Left ventricle myocardium inferior (tissue), 1 donor: ENCODE measurements around the gene GPR173. TPM values are rescaled to one million over a fixed set of nuclear protein-coding genes. Genes with fewer than 3 reads are reported as not detected.

ENCODE experiments used
- DNase-seq: peaks from one replicate; pipeline ENCODE4 v3.0.0-alpha.2; 2020
- H3K27ac ChIP-seq: fragments of 200-600 bp; replicated peaks from 2 replicates; pipeline ENCODE4 v1.8.0; 2021
- H3K27me3 ChIP-seq: fragments of 200-600 bp; 2 replicates; pipeline ENCODE4 v1.8.0; 2021; ENCODE audit warnings: low read depth
- H3K36me3 ChIP-seq: fragments of 200-600 bp; 2 replicates; pipeline ENCODE4 v1.8.0; 2021
- H3K4me1 ChIP-seq: fragments of 200-600 bp; 2 replicates; pipeline ENCODE4 v1.8.0; 2021
- H3K4me3 ChIP-seq: fragments of 200-600 bp; 2 replicates; pipeline ENCODE4 v1.8.0; 2021; ENCODE audit warnings: mild to moderate bottlenecking, moderate library complexity
- H3K9me3 ChIP-seq: fragments of 200-600 bp; replicated peaks from 2 replicates; pipeline ENCODE4 v1.8.0; 2021
- intact Hi-C: fragments of 100-400 bp; cut with micrococcal nuclease; formaldehyde crosslinking; loops from one replicate; pipeline ENCODE4 v1.11.0; 2022
- total RNA-seq: library from RNA; stranded (reverse); fragmentation: NEBNext Ultra II Directional; extraction: Animal tissue kit (Norgen Biotek cat#: 25700); gene quantifications from one replicate; pipeline ENCODE4 v1.2.1, GENCODE V29; 2021
- TF ChIP-seq, protein P1 (sequence below): fragments of 200-600 bp; IDR thresholded peaks from 2 replicates; pipeline ENCODE4 v1.8.0; 2021; ENCODE audit warnings: antibody characterized with exemption, mild to moderate bottlenecking, borderline replicate concordance
- donor health status: DM: no; HTN: yes; CAD: no; lungs with severe emphysema.

The GPR173 gene
- total RNA-seq, 1 donor from 2014 or later, result 0.25 TPM

DNA sequence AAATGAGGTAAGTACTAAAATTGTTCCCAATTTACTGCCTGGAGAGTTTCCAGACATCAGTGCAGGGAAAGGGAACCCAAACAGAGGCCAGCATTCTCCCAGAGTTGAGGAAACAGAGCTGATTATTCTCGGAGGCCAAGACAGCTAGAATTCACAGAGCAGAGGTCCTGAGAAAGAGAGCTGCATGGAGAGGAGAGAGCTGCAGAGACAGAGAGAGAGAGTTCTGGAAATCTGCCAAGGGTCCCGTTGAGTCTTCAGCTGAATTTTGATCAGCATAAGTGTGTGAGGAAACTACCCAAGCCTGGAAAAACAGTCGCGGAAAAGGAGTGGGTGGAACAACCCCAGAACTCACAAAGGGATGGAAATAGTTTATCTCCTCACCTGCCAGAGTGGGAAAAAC lies 43.8 kb upstream of the GPR173 start:
- peaks cover 13% of the 10 kb centered on the region for H3K4me1 ChIP-seq
- DNase-seq, result no peak
- H3K27me3 ChIP-seq, result peaks cover 8% of the 10 kb centered on the region
- intact Hi-C loops, result no loop called here
- no peaks in the 10 kb centered on the region for H3K36me3 ChIP-seq
- TF ChIP-seq, protein P1, sequence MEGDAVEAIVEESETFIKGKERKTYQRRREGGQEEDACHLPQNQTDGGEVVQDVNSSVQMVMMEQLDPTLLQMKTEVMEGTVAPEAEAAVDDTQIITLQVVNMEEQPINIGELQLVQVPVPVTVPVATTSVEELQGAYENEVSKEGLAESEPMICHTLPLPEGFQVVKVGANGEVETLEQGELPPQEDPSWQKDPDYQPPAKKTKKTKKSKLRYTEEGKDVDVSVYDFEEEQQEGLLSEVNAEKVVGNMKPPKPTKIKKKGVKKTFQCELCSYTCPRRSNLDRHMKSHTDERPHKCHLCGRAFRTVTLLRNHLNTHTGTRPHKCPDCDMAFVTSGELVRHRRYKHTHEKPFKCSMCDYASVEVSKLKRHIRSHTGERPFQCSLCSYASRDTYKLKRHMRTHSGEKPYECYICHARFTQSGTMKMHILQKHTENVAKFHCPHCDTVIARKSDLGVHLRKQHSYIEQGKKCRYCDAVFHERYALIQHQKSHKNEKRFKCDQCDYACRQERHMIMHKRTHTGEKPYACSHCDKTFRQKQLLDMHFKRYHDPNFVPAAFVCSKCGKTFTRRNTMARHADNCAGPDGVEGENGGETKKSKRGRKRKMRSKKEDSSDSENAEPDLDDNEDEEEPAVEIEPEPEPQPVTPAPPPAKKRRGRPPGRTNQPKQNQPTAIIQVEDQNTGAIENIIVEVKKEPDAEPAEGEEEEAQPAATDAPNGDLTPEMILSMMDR, result no peak
- peak overlapping the region; percentile 23 for H3K27ac ChIP-seq
- H3K4me3 ChIP-seq, result no peak overlapping the region
- H3K9me3 ChIP-seq, result no peaks in the 10 kb centered on the region

DNA sequence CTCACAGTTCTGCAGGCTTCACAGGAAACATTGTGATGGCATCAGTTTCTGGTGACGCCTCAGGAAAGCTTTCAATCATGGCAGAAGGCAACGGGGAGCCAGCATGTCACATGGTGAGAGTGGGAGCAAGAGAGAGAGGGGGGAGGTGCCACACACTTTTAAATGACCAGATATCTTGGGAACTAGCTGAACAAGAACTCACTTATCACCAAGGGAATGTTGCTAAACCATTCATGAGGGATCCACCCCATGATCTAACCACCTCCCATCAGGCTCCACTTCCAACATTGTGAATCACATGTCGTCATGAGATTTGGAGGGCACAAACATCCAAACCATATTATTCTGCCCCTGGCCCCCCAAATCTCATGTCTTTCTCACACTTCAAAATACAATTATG lies 43.3 kb upstream of the GPR173 start:
- Histone ChIP-seq H3K36me3 (no peaks in the 10 kb centered on the region), H3K4me1 (peaks cover 13% of the 10 kb centered on the region), H3K27me3 (peaks cover 7% of the 10 kb centered on the region), H3K4me3 (no peak overlapping the region), H3K9me3 (no peaks in the 10 kb centered on the region), H3K27ac (peak overlapping the region; percentile 23)
- DNase-seq, result no peak
- TF ChIP-seq, protein P1, result no peak
- intact Hi-C loops, result no loop called here

DNA sequence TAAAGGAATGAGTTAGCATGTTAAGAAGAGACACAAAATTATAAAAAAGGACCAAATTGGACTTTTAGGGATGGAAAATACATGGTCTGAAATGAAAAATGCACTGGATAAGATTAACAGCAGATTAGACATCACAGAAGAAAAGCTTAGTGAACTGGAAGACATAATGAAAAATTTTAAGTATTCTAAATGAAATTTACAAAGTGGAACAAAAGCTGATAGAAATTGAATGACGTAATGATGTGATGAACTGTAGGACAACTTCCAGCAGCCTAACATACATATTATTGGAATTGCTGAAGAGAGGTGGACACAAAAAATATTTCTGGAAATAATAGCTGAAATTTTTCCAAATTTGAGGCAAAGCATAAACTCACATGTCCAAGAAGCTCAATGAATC lies 39.6 kb upstream of the GPR173 start:
- TF ChIP-seq, protein P1, result no peak
- Histone ChIP-seq H3K4me1 (peaks cover 10% of the 10 kb centered on the region), H3K4me3 (no peak overlapping the region), H3K27ac (no peak overlapping the region), H3K36me3 (no peaks in the 10 kb centered on the region), H3K27me3 (no peaks in the 10 kb centered on the region), H3K9me3 (no peaks in the 10 kb centered on the region)
- intact Hi-C loops, result no loop called here
- DNase-seq, result no peak

DNA sequence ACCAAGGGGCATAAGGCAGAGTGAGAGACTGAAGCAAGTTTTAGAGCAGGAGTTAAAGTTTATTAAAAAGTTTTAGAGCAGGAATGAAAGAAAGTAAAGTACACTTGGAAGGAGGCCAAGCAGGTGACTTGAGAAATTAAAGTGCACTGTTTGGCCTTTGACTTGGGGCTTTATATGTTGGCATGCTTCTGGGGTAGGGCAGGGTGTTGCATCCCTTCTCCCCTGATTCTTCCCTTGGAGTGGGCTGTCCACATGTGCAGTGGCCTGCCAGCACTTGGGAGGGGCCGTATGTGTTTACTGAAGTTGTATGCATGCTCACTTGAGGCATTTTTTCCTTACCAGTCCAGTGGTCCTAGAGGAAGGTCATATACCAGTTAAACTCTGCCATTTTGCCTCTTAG lies 35.3 kb upstream of the GPR173 start:
- Histone ChIP-seq H3K36me3 (no peaks in the 10 kb centered on the region), H3K4me1 (no peaks in the 10 kb centered on the region), H3K4me3 (no peak overlapping the region), H3K27ac (no peak overlapping the region), H3K27me3 (no peaks in the 10 kb centered on the region), H3K9me3 (no peaks in the 10 kb centered on the region)
- no peak for DNase-seq
- TF ChIP-seq, protein P1, result no peak
- intact Hi-C loops, result no loop called here

DNA sequence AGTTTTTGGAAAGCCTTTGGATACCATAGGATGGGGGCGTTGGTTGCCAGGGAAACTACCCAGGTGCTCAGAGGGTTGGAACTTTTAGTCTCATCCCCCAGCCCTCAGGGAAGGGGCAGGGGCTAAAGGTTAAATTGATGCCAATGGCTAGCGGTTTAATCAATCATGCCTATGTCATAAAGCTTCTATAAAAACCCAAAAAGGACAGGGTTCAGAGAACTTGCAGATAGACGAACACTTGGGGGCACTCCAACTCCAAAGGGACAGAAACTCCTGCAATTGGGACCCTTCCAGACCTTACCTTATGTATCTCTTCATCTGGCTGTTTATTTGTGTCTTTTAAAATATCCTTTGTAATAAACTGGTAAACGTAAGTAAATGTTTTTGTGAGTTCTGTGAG lies 30.0 kb upstream of the GPR173 start:
- Histone ChIP-seq H3K4me1 (no peaks in the 10 kb centered on the region), H3K36me3 (no peaks in the 10 kb centered on the region), H3K27me3 (peaks cover 6% of the 10 kb centered on the region), H3K27ac (no peak overlapping the region), H3K4me3 (no peak overlapping the region), H3K9me3 (no peaks in the 10 kb centered on the region)
- intact Hi-C loops, result no loop called here
- no peak for DNase-seq
- TF ChIP-seq, protein P1, result no peak

DNA sequence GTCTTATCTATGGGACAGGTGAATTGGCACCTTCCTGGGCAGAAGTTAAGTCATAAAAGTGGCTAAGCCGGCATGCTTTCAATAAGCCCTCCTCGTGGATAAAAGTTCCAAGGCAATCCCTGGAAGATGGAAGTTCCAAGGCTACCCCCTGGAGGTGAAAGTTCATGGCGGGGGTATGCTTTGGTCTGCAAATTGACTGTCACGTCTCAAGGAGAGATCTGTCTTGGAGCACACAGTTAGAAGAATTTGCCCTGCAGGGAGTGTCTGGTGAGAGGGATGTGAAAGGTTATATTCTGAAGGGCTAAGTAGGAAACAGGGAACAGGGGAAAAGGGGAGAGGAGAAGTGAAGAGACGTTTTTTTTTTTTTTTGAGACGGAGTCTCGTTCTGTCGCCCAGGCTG lies 26.2 kb upstream of the GPR173 start:
- H3K4me3 ChIP-seq, result no peak overlapping the region
- intact Hi-C loops, result no loop called here
- TF ChIP-seq, protein P1, result no peak
- peaks cover 6% of the 10 kb centered on the region for H3K27me3 ChIP-seq
- H3K27ac ChIP-seq, result no peak overlapping the region
- no peaks in the 10 kb centered on the region for H3K4me1 ChIP-seq
- no peak for DNase-seq
- no peaks in the 10 kb centered on the region for H3K9me3 ChIP-seq
- no peaks in the 10 kb centered on the region for H3K36me3 ChIP-seq
